H1 (cell line): ENCODE results near the gene B4GALT5. TPM values are rescaled to one million over a fixed set of nuclear protein-coding genes. Genes with fewer than 3 reads are reported as not detected.

Experiments
- CTCF ChIA-PET: fragments of 300-600 bp; sonication (Branson Sonifier 250); formaldehyde crosslinking; loops from one replicate; lab custom pipeline; 2021; ENCODE audit not compliant: partially characterized antibody; lab: Charles Lee
- POLR2A ChIA-PET: fragments of 300-600 bp; sonication (Branson Sonifier 250); formaldehyde crosslinking; loops from one replicate; lab custom pipeline; 2021; ENCODE audit warnings: inconsistent platforms; ENCODE audit not compliant: partially characterized antibody; lab: Charles Lee
- DNase-seq, 2 experiments: peaks; one replicate each; pipeline versions ENCODE4 v3.0.0 to v3.0.0-alpha.2; 2010 to 2022; ENCODE audit warnings: low spot score in 2 of 2, low read depth in 1 of 2, mixed read lengths in 1 of 2
- FAIRE-seq: peaks from 2 replicates; lab custom pipeline; 2011; peaks lifted over from hg19 to GRCh38; lab: Jason Lieb, UNC
- H2AFZ ChIP-seq: 2 replicates; pipeline ENCODE4 v1.8.1; 2012; ENCODE audit warnings: low read length, inconsistent platforms
- H2AK5ac ChIP-seq: 2 replicates; pipeline ENCODE4 v1.6.1; 2013; ENCODE audit warnings: low read depth, low read length
- H2BK120ac ChIP-seq: replicated peaks from 2 replicates; pipeline ENCODE3; 2013; ENCODE audit warnings: low read depth, low read length, inconsistent platforms
- H2BK12ac ChIP-seq: 2 replicates; pipeline ENCODE4 v1.6.1; 2013; ENCODE audit warnings: low read depth, low read length
- H2BK15ac ChIP-seq: 2 replicates; pipeline ENCODE4 v1.6.1; 2013; ENCODE audit warnings: low read length
- H2BK20ac ChIP-seq: 2 replicates; pipeline ENCODE4 v1.6.1; 2013; ENCODE audit warnings: low read length
- H2BK5ac ChIP-seq: 2 replicates; pipeline ENCODE4 v1.6.1; 2013; ENCODE audit warnings: low read depth, low read length
- H3K14ac ChIP-seq: 2 replicates; pipeline ENCODE4 v1.6.1; 2013; ENCODE audit warnings: inconsistent platforms; ENCODE audit not compliant: insufficient read length
- H3K18ac ChIP-seq: 2 replicates; pipeline ENCODE4 v1.6.1; 2013; ENCODE audit warnings: low read length; ENCODE audit errors: extremely low read depth
- H3K23ac ChIP-seq: 2 replicates; pipeline ENCODE4 v1.6.1; 2013; ENCODE audit warnings: inconsistent platforms; ENCODE audit not compliant: insufficient read length
- H3K23me2 ChIP-seq: 2 replicates; pipeline ENCODE4 v1.6.1; 2013; ENCODE audit warnings: low read depth, low read length
- H3K27ac ChIP-seq: 2 replicates; pipeline ENCODE4 v1.6.1; 2011; ENCODE audit warnings: low read depth, low read length, inconsistent platforms
- H3K27me3 ChIP-seq, 4 experiments: replicated peaks in 1 of 4; 1 replicate in 1 of 4; 2 replicates in 3 of 4; pipeline versions ENCODE4 v1.6.1 to v1.8.1; 2011 to 2013; ENCODE audit warnings: low read length in 3 of 4, mild to moderate bottlenecking in 3 of 4, inconsistent platforms in 2 of 4, mixed read lengths in 2 of 4, moderate library complexity in 1 of 4; ENCODE audit not compliant: control insufficient read depth in 3 of 4, insufficient read depth in 3 of 4; ENCODE audit errors: extremely low read depth in 1 of 4
- H3K36me3 ChIP-seq, 4 experiments: 2 replicates each; pipeline versions ENCODE4 v1.6.1 to v1.8.1; 2011 to 2013; ENCODE audit warnings: mild to moderate bottlenecking in 4 of 4, low read length in 3 of 4, moderate library complexity in 2 of 4, control low read depth in 1 of 4, inconsistent platforms in 1 of 4; ENCODE audit not compliant: insufficient read depth in 4 of 4, control insufficient read depth in 2 of 4
- H3K4ac ChIP-seq: replicated peaks from 2 replicates; pipeline ENCODE3; 2013; ENCODE audit warnings: low read length, low read depth, mixed read lengths, inconsistent platforms; ENCODE audit not compliant: insufficient read length
- H3K4me1 ChIP-seq, 4 experiments: replicated peaks in 1 of 4; 1 replicate in 1 of 4; 2 replicates in 3 of 4; pipeline versions ENCODE4 v1.6.1 to v1.8.1; 2011 to 2013; ENCODE audit warnings: low read length in 3 of 4, inconsistent platforms in 2 of 4, mixed read lengths in 1 of 4; ENCODE audit not compliant: insufficient read depth in 4 of 4, control insufficient read depth in 3 of 4
- H3K4me2 ChIP-seq, 2 experiments: 2 replicates each; pipeline versions ENCODE4 v1.6.1 to v1.8.1; 2011 to 2013; ENCODE audit warnings: low read depth in 2 of 2, low read length in 2 of 2, control low read depth in 1 of 2, inconsistent platforms in 1 of 2, mild to moderate bottlenecking in 1 of 2; ENCODE audit not compliant: insufficient read depth in 1 of 2
- H3K4me3 ChIP-seq, 4 experiments: fragments of 200-600, 300-600 bp in 1 of 4; sonication (generic), shearing (Covaris generic), sonication (Bioruptor Twin) in 1 of 4; 2 replicates each; pipeline versions ENCODE4 v1.5.1 to v1.8.1; 2011 to 2016; ENCODE audit warnings: low read length in 4 of 4, low read depth in 3 of 4, control low read depth in 2 of 4, inconsistent platforms in 2 of 4, mild to moderate bottlenecking in 2 of 4, mixed read lengths in 1 of 4, moderate library complexity in 1 of 4; ENCODE audit not compliant: insufficient read depth in 2 of 4; ENCODE audit errors: extremely low read depth in 1 of 4
- H3K56ac ChIP-seq: replicated peaks from 2 replicates; pipeline ENCODE3; 2013; ENCODE audit warnings: low read depth, mild to moderate bottlenecking, mixed read lengths, low read length, inconsistent platforms; ENCODE audit not compliant: insufficient read length
- H3K79me1 ChIP-seq: 2 replicates; pipeline ENCODE4 v1.6.1; 2013; ENCODE audit warnings: low read depth, low read length, control low read depth
- H3K79me2 ChIP-seq, 2 experiments: 2 replicates each; pipeline versions ENCODE4 v1.6.1 to v1.8.1; 2012 to 2013; ENCODE audit warnings: low read length in 2 of 2, mild to moderate bottlenecking in 2 of 2, inconsistent platforms in 1 of 2; ENCODE audit not compliant: insufficient read depth in 2 of 2, control insufficient read depth in 1 of 2
- H3K9ac ChIP-seq, 4 experiments: replicated peaks in 1 of 4; 1 replicate in 1 of 4; 2 replicates in 3 of 4; pipeline versions ENCODE4 v1.6.1 to v1.8.1; 2011 to 2013; ENCODE audit warnings: low read depth in 3 of 4, low read length in 3 of 4, control low read depth in 2 of 4, mild to moderate bottlenecking in 2 of 4, moderate library complexity in 2 of 4, inconsistent platforms in 1 of 4; ENCODE audit errors: extremely low read depth in 1 of 4
- H3K9me3 ChIP-seq, 2 experiments: 2 replicates each; pipeline versions ENCODE4 v1.6.1 to v1.8.1; 2012 to 2013; ENCODE audit warnings: mild to moderate bottlenecking in 2 of 2, moderate library complexity in 2 of 2, control low read depth in 1 of 2, inconsistent platforms in 1 of 2, low read depth in 1 of 2, low read length in 1 of 2, mixed read lengths in 1 of 2; ENCODE audit not compliant: insufficient read depth in 2 of 2
- H4K20me1 ChIP-seq, 2 experiments: replicated peaks in 1 of 2; 2 replicates each; pipeline versions ENCODE3 to v1.8.1; 2011 to 2013; ENCODE audit warnings: inconsistent platforms in 2 of 2, low read length in 2 of 2, mild to moderate bottlenecking in 1 of 2; ENCODE audit not compliant: insufficient read depth in 2 of 2, control insufficient read depth in 1 of 2
- H4K5ac ChIP-seq: 2 replicates; pipeline ENCODE4 v1.6.1; 2013; ENCODE audit warnings: low read length, low read depth, mixed read lengths, inconsistent platforms; ENCODE audit not compliant: insufficient read length
- H4K8ac ChIP-seq: 2 replicates; pipeline ENCODE4 v1.8.0; 2013; ENCODE audit warnings: mild to moderate bottlenecking, moderate library complexity, low read length, inconsistent platforms; ENCODE audit not compliant: insufficient read depth; ENCODE audit errors: extremely low read depth
- H4K91ac ChIP-seq: replicated peaks from 2 replicates; pipeline ENCODE3; 2013; ENCODE audit warnings: low read length, mixed read lengths, inconsistent platforms; ENCODE audit not compliant: insufficient read length
- CHD1 ChIP-seq: IDR thresholded peaks from 2 replicates; pipeline ENCODE4 v1.6.1; 2012; ENCODE audit warnings: low read depth, low read length, improper control_type of control experiment
- EP300 ChIP-seq, 2 experiments: IDR thresholded peaks; 1 replicate in 1 of 2; 2 replicates in 1 of 2; pipeline ENCODE4 v1.6.1; 2011 to 2012; ENCODE audit warnings: low read depth in 2 of 2, low read length in 2 of 2, mild to moderate bottlenecking in 2 of 2, borderline replicate concordance in 1 of 2, inconsistent platforms in 1 of 2, moderate library complexity in 1 of 2
- HDAC6 ChIP-seq: IDR thresholded peaks from one replicate; pipeline ENCODE4 v1.7.1; 2012; ENCODE audit warnings: low read depth, mild to moderate bottlenecking, inconsistent platforms, low read length, moderate library complexity
- JUN ChIP-seq: IDR thresholded peaks from 2 replicates; pipeline ENCODE4 v1.6.1; 2011; ENCODE audit warnings: low read depth, mild to moderate bottlenecking, improper control_type of control experiment, low read length
- KDM4A ChIP-seq: IDR thresholded peaks from one replicate; pipeline ENCODE4 v1.7.1; 2012; ENCODE audit warnings: low read depth, mild to moderate bottlenecking, moderate library complexity, low read length, inconsistent platforms; ENCODE audit not compliant: severe bottlenecking
- RFX5 ChIP-seq: IDR thresholded peaks from 2 replicates; pipeline ENCODE4 v1.6.1; 2011; ENCODE audit warnings: low read depth, low read length, improper control_type of control experiment, borderline replicate concordance
- RNF2 ChIP-seq: fragments of 200-900, 300-1000 bp; sonication (generic); IDR thresholded peaks from 2 replicates; pipeline ENCODE4 v1.7.1; 2016; ENCODE audit warnings: borderline replicate concordance, low read depth, mild to moderate bottlenecking, antibody characterized with exemption, low read length; ENCODE audit not compliant: poor library complexity, severe bottlenecking; ENCODE audit errors: missing control alignments
- SIN3A ChIP-seq, 2 experiments: IDR thresholded peaks in 1 of 2; conservative IDR thresholded peaks in 1 of 2; 2 replicates each; pipeline ENCODE4 v1.6.1; 2011 to 2012; ENCODE audit warnings: low read length in 2 of 2, improper control_type of control experiment in 1 of 2, low read depth in 1 of 2, mild to moderate bottlenecking in 1 of 2
- SUZ12 ChIP-seq: fragments of 200-600 bp; sonication (generic); IDR thresholded peaks from 2 replicates; pipeline ENCODE4 v1.6.1; 2012; ENCODE audit warnings: mild to moderate bottlenecking, inconsistent platforms, low read length, moderate library complexity, mixed read lengths
- WGBS, 2 experiments: shearing (Covaris generic) in 1 of 2; methylation state at CpG; one replicate each; pipeline versions ENCODE4 v1.1.6 to v1.1.7; 2013 to 2015; ENCODE audit warnings: low lambda C conversion rate in 2 of 2, mixed read lengths in 2 of 2, inconsistent platforms in 1 of 2, low coverage in 1 of 2, missing lambda C conversion rate in 1 of 2; ENCODE audit not compliant: insufficient replicate concordance in 2 of 2, insufficient coverage in 1 of 2, insufficient read length in 1 of 2; ENCODE audit errors: extremely low coverage in 1 of 2, missing lambda C conversion rate in 1 of 2; 5-methylcytosine and 5-hydroxymethylcytosine counted together
- polyA plus RNA-seq, 7 experiments: library from polyadenylated mRNA; depleted of rRNA in 3 of 7; stranded (reverse) in 5 of 7; unstranded in 2 of 7; fragments of >200 nt in 5 of 7; fragments of 200-250 nt in 2 of 7; gene quantifications; 1 replicate in 5 of 7; 2 replicates in 1 of 7; 4 replicates in 1 of 7; pipeline versions ENCODE4 v1.2.1 to v1.2.3, GENCODE V29; 2011 to 2013; ENCODE audit warnings: missing spikeins in 2 of 7, mixed read lengths in 2 of 7
- total RNA-seq: library from RNA; stranded (reverse); fragmentation: NEBNext Ultra II Directional; extraction: Animal tissue kit (Norgen Biotek cat#: 25700); gene quantifications from 2 replicates; pipeline ENCODE4 v1.2.1, GENCODE V29; 2021

Gene B4GALT5
- total and polyA plus RNA-seq, 2 of the 8 experiments (the other 6 are each of a cell fraction or from before 2014, with no cell fraction given), result 46.5 to 75.4 TPM

GRCh38 chr20:49583669-49584417 lies 129.8 kb downstream of the B4GALT5 start:
- Histone ChIP-seq H3K79me2 (no peaks in the 10 kb centered on the region), H3K23me2 (no peaks in the 10 kb centered on the region), H3K14ac (no peak overlapping the region), H3K4me1 (peaks cover 0 to 6% (median 3%) of the 10 kb centered on the region in 4 experiments; a peak in 5 of 7 replicates), H3K9me3 (peaks cover 3 to 4% of the 10 kb centered on the region in 2 experiments; a peak in 3 of 4 replicates), H3K4me2 (no peak overlapping the region), H3K23ac (no peak overlapping the region), H4K20me1 (no peaks in the 10 kb centered on the region), H4K8ac (no peak overlapping the region; the same call in 1 of the 2 replicates), H2AK5ac (no peak overlapping the region), H3K36me3 (no peaks in the 10 kb centered on the region), H2BK5ac (no peak overlapping the region), H2BK15ac (no peak overlapping the region), H3K27me3 (no peaks in the 10 kb centered on the region), H2BK120ac (no peak overlapping the region), H2AFZ (no peak overlapping the region), H3K4me3 (no peak overlapping the region), H2BK20ac (no peak overlapping the region), H3K79me1 (no peaks in the 10 kb centered on the region), H3K56ac (no peak overlapping the region), H2BK12ac (no peak overlapping the region), H3K9ac (no peak overlapping the region), H3K18ac (no peak overlapping the region), H3K27ac (no peak overlapping the region), H3K4ac (no peak overlapping the region), H4K91ac (no peak overlapping the region), H4K5ac (no peak overlapping the region)
- no peak for FAIRE-seq
- POLR2A ChIA-PET, result interaction anchor here (0.9 to 1.4 kb wide), 3 partner anchors 13 to 15 kb away, joined by 3 to 6 read pairs (median 3); no protein-coding TSS in a partner anchor
- 88% methylated on average over 12 of the region's 12 CpGs; no CpG with 5 or more reads in 1 of the 2 experiments for WGBS, 2 experiments
- CTCF ChIA-PET, result interaction anchor here (0.7 to 11.2 kb wide), 9 partner anchors 12 to 304 kb away, joined by 3 to 88 read pairs (median 3); no protein-coding TSS in a partner anchor
- DNase-seq, result no peak
- TF ChIP-seq HDAC6, result no peak
- no peak for TF ChIP-seq KDM4A
- TF ChIP-seq CHD1, result no peak
- TF ChIP-seq RFX5, result no peak
- no peak for TF ChIP-seq SUZ12
- no peak for TF ChIP-seq EP300 (IDR thresholded peaks at IDR 0.05; ENCODE audit: borderline replicate concordance in 1 of 2, low read depth in 2 of 2, low read length in 2 of 2)
- no peak for TF ChIP-seq SIN3A (conservative IDR thresholded peaks at IDR 0.05 in 1 of 2, IDR thresholded peaks at IDR 0.05 in 1 of 2; ENCODE audit: low read depth in 1 of 2, low read length in 2 of 2)
- TF ChIP-seq RNF2, result no peak
- TF ChIP-seq JUN, result no peak
